ENCODE data around the gene DPP10. TPM values are rescaled to one million over a fixed set of nuclear protein-coding genes. Genes with fewer than 3 reads are reported as not detected.

DPP10 gene
- total RNA-seq, 1 donor: not detected

GRCh38 chr2:114789989-114790388 is 347.5 kb downstream of the DPP10 start:
- TF ChIP-seq, protein P1, sequence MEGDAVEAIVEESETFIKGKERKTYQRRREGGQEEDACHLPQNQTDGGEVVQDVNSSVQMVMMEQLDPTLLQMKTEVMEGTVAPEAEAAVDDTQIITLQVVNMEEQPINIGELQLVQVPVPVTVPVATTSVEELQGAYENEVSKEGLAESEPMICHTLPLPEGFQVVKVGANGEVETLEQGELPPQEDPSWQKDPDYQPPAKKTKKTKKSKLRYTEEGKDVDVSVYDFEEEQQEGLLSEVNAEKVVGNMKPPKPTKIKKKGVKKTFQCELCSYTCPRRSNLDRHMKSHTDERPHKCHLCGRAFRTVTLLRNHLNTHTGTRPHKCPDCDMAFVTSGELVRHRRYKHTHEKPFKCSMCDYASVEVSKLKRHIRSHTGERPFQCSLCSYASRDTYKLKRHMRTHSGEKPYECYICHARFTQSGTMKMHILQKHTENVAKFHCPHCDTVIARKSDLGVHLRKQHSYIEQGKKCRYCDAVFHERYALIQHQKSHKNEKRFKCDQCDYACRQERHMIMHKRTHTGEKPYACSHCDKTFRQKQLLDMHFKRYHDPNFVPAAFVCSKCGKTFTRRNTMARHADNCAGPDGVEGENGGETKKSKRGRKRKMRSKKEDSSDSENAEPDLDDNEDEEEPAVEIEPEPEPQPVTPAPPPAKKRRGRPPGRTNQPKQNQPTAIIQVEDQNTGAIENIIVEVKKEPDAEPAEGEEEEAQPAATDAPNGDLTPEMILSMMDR (IDR thresholded peaks at IDR 0.05; ENCODE audit: insufficient read depth, low read length): no peak
- no peak overlapping the region for H3K4me3 ChIP-seq (ENCODE audit: low read depth, low read length)
- DNase-seq (ENCODE audit: low read depth): no peak

GRCh38 chr2:114797540-114797939 is 355.1 kb downstream of the DPP10 start:
- TF ChIP-seq, protein P1 (IDR thresholded peaks at IDR 0.05; ENCODE audit: insufficient read depth, low read length): no peak
- H3K4me3 ChIP-seq (ENCODE audit: low read depth, low read length): no peak overlapping the region
- no peak for DNase-seq (ENCODE audit: low read depth)

DNA sequence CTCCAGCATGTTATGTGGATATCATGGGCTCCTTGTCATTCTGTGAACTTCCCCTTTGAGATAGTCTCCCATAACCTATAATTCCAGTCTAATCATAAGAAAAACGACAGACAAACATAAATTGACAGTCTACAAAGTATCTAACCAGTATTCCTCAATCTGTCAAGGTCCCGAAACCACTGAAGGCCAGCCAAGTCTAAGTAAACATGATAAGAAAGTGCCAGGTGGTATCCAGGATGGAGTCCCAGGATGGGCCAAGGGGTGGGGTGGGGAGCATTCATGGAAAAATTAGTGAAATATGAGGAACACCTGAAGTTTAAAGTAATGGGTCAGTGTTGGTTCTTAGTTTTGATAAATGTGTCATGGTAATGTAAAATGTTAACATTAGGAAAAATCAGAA is 355.5 kb downstream of the DPP10 start:
- no peak overlapping the region for H3K4me3 ChIP-seq (ENCODE audit: low read depth, low read length)
- no peak for DNase-seq (ENCODE audit: low read depth)
- TF ChIP-seq, protein P1 (IDR thresholded peaks at IDR 0.05; ENCODE audit: insufficient read depth, low read length): no peak

DNA sequence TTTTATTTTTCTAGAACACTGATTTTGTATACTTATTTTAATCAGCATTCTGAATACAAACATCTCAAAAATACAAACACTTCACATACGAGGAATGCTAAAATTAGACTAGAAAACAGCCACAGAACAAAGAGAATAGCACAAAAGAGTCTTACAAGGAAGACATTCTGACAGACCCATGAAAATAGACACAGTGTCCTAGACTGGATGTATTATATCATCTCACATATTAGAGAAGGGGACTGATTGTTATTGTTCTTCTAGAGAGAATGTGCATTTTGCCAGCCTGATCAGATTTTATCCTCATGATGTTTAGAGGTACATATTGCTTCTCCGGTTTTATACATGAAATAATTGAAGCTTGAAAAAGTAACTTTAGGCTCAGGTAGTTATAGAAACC is 357.9 kb downstream of the DPP10 start:
- TF ChIP-seq, protein P1 (IDR thresholded peaks at IDR 0.05; ENCODE audit: insufficient read depth, low read length): no peak
- H3K4me3 ChIP-seq (ENCODE audit: low read depth, low read length): no peak overlapping the region
- no peak for DNase-seq (ENCODE audit: low read depth)

GRCh38 chr2:114805195-114805594 is 362.8 kb downstream of the DPP10 start:
- no peak for DNase-seq (ENCODE audit: low read depth)
- TF ChIP-seq, protein P1 (IDR thresholded peaks at IDR 0.05; ENCODE audit: insufficient read depth, low read length): no peak
- H3K4me3 ChIP-seq (ENCODE audit: low read depth, low read length): no peak overlapping the region

DNA sequence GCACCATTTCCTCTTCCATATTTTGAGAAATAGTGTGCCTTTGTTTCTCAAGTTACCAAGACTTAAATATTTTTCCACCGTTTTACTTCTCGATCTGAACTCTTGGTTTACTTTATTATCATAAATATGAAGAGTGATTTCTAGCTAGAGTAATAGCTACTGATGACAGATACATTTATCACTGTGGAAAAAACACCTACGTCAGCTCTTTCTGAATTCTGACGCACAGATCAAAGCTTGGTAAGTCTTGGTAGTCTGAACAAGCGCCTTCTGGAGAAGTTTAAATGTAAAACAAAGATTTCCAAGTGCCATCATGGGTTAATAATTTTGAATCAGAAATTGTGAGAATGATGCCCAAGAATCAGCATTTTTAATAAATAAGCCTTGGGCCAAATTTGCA is 367.7 kb downstream of the DPP10 start:
- no peak overlapping the region for H3K4me3 ChIP-seq (ENCODE audit: low read depth, low read length)
- TF ChIP-seq, protein P1 (IDR thresholded peaks at IDR 0.05; ENCODE audit: insufficient read depth, low read length): no peak
- no peak for DNase-seq (ENCODE audit: low read depth)

GRCh38 chr2:114812261-114812660 is 369.8 kb downstream of the DPP10 start:
- TF ChIP-seq, protein P1 (IDR thresholded peaks at IDR 0.05; ENCODE audit: insufficient read depth, low read length): no peak
- no peak for DNase-seq (ENCODE audit: low read depth)
- H3K4me3 ChIP-seq (ENCODE audit: low read depth, low read length): no peak overlapping the region
